Measurements from ENCODE around the gene IQCH.
"Not testable (repeated sequence)": the region's sequence is repeated elsewhere in the genome, so short reads cannot be mapped to it uniquely, and the experiment has no call there.

The IQCH gene

GRCh38 chr15:67248011-67248505, 6.5 kb upstream of the IQCH start:
- no peak for DNase-seq

- no peak for DNase-seq
Measured at GRCh38 chr15:67249830-67250229, 4.8 kb upstream of the IQCH start.

- no peak for DNase-seq
Measured at GRCh38 chr15:67251318-67251717, 3.3 kb upstream of the IQCH start.

- DNase-seq = no peak
Measured at GRCh38 chr15:67253101-67253500, 1.5 kb upstream of the IQCH start.

GRCh38 chr15:67253549-67254237, 893 bp upstream of the IQCH start:
- no peak for DNase-seq

GRCh38 chr15:67256051-67256450, 1.5 kb downstream of the IQCH start:
- DNase-seq = no peak

GRCh38 chr15:67258412-67258811, 3.8 kb downstream of the IQCH start:
- DNase-seq = not testable (repeated sequence)

- no peak for DNase-seq
Measured at GRCh38 chr15:67259379-67259778, 4.8 kb downstream of the IQCH start.

GRCh38 chr15:67259806-67260205, 5.2 kb downstream of the IQCH start:
- no peak for DNase-seq

- DNase-seq = no peak
Measured at GRCh38 chr15:67266870-67267269, 12.3 kb downstream of the IQCH start.

GRCh38 chr15:67267440-67267839, 12.9 kb downstream of the IQCH start:
- no peak for DNase-seq

GRCh38 chr15:67267951-67268941, 13.7 kb downstream of the IQCH start:
- DNase-seq = no peak

GRCh38 chr15:67274236-67274635, 19.6 kb downstream of the IQCH start:
- no peak for DNase-seq

- DNase-seq = no peak
Measured at GRCh38 chr15:67276666-67277065, 22.1 kb downstream of the IQCH start.

- no peak for DNase-seq
Measured at GRCh38 chr15:67280217-67280616, 25.6 kb downstream of the IQCH start.

GRCh38 chr15:67281714-67282113, 27.1 kb downstream of the IQCH start:
- DNase-seq = no peak

- DNase-seq = not testable (repeated sequence)
Measured at GRCh38 chr15:67285625-67286024, 31.0 kb downstream of the IQCH start.

- not testable (repeated sequence) for DNase-seq
Measured at GRCh38 chr15:67286400-67286799, 31.8 kb downstream of the IQCH start.

- DNase-seq = no peak
Measured at GRCh38 chr15:67290319-67290718, 35.7 kb downstream of the IQCH start.

GRCh38 chr15:67296188-67296587, 41.6 kb downstream of the IQCH start:
- no peak for DNase-seq

GRCh38 chr15:67296684-67297083, 42.1 kb downstream of the IQCH start:
- DNase-seq = no peak

GRCh38 chr15:67300266-67301025, 45.9 kb downstream of the IQCH start:
- DNase-seq = no peak

Data from CD4-positive, alpha-beta T cell treated with Interleukin-4 for 4 hours (primary cell).